ENCODE measurements around the gene DHX36. TPM values are rescaled to one million over a fixed set of nuclear protein-coding genes. Genes with fewer than 3 reads are reported as not detected.

The DHX36 gene
- total RNA-seq, 1 experiment from 2014 or later = 87.3 TPM

- Histone ChIP-seq H3K4me1 (no peaks in the 10 kb centered on the region), H3K9me3 (no peaks in the 10 kb centered on the region), H3K4me3 (ENCODE audit: low read depth, low read length) (no peak overlapping the region), H3K36me3 (ENCODE audit: control insufficient read depth, insufficient read depth, low read length) (no peaks in the 10 kb centered on the region), H3K27me3 (replicated peaks; ENCODE audit: control insufficient read depth, insufficient read depth, low read length) (no peaks in the 10 kb centered on the region)
- no peaks in the 10 kb centered on the region for H3K27me3 Mint-ChIP-seq (ENCODE audit: insufficient read depth, unreplicated experiment)
- H3K4me1 Mint-ChIP-seq (ENCODE audit: low read depth, unreplicated experiment) = peaks cover 3% of the 10 kb centered on the region
- H3K9me3 Mint-ChIP-seq (ENCODE audit: unreplicated experiment) = no peaks in the 10 kb centered on the region
- CTCF ChIA-PET = no interaction called here
- intact Hi-C loops (cut with micrococcal nuclease; ENCODE audit: unreplicated experiment) = no loop called here
- no peak overlapping the region for H3K4me3 Mint-ChIP-seq (ENCODE audit: unreplicated experiment)
- BruUV-seq (replicated peaks) = no TSS peak
- POLR2A ChIA-PET = no interaction called here
- no peak for DNase-seq
- H3K27ac Mint-ChIP-seq (ENCODE audit: unreplicated experiment) = no peak overlapping the region
- peaks cover 9% of the 10 kb centered on the region for H3K36me3 Mint-ChIP-seq (ENCODE audit: insufficient read depth, unreplicated experiment)
- no peak for TF ChIP-seq CTCF (IDR thresholded peaks at IDR 0.05; ENCODE audit: insufficient read depth in 1 of 2, low read depth in 1 of 2, low read length in 1 of 2, severe bottlenecking in 1 of 2, unreplicated experiment in 1 of 2)
These were observed 89.0 kb downstream of the DHX36 start for GRCh38 chr3:154235330-154235729.

GRCh38 chr3:154229217-154229590, 95.1 kb downstream of the DHX36 start:
- no peak overlapping the region for H3K4me3 ChIP-seq (ENCODE audit: low read depth, low read length)
- ChIA-PET CTCF (no interaction called here), POLR2A (no interaction called here)
- Mint-ChIP-seq H3K27ac (ENCODE audit: unreplicated experiment) (no peak overlapping the region), H3K4me1 (ENCODE audit: low read depth, unreplicated experiment) (peaks cover 9% of the 10 kb centered on the region), H3K4me3 (ENCODE audit: unreplicated experiment) (no peak overlapping the region), H3K36me3 (ENCODE audit: insufficient read depth, unreplicated experiment) (peaks cover 5% of the 10 kb centered on the region), H3K9me3 (ENCODE audit: unreplicated experiment) (no peaks in the 10 kb centered on the region), H3K27me3 (ENCODE audit: insufficient read depth, unreplicated experiment) (no peaks in the 10 kb centered on the region)
- TF ChIP-seq CTCF (IDR thresholded peaks at IDR 0.05; ENCODE audit: insufficient read depth in 1 of 2, low read depth in 1 of 2, low read length in 1 of 2, severe bottlenecking in 1 of 2, unreplicated experiment in 1 of 2) = no peak
- BruUV-seq (replicated peaks) = no TSS peak
- H3K9me3 ChIP-seq = no peaks in the 10 kb centered on the region
- intact Hi-C loops (cut with micrococcal nuclease; ENCODE audit: unreplicated experiment) = no loop called here
- peak in 1 of 2 experiments; percentile 9 for DNase-seq
- no peaks in the 10 kb centered on the region for H3K36me3 ChIP-seq (ENCODE audit: control insufficient read depth, insufficient read depth, low read length)
- H3K27me3 ChIP-seq (replicated peaks; ENCODE audit: control insufficient read depth, insufficient read depth, low read length) = no peaks in the 10 kb centered on the region
- H3K4me1 ChIP-seq = peaks cover 22% of the 10 kb centered on the region

GRCh38 chr3:154228561-154229216, 95.6 kb downstream of the DHX36 start:
- peak in 1 of 2 experiments; percentile 21 for DNase-seq
- no peak overlapping the region for H3K27ac Mint-ChIP-seq (ENCODE audit: unreplicated experiment)
- no peak for TF ChIP-seq CTCF (IDR thresholded peaks at IDR 0.05; ENCODE audit: insufficient read depth in 1 of 2, low read depth in 1 of 2, low read length in 1 of 2, severe bottlenecking in 1 of 2, unreplicated experiment in 1 of 2)
- CTCF ChIA-PET = no interaction called here
- intact Hi-C loops (cut with micrococcal nuclease; ENCODE audit: unreplicated experiment) = no loop called here
- no peaks in the 10 kb centered on the region for H3K36me3 ChIP-seq (ENCODE audit: control insufficient read depth, insufficient read depth, low read length)
- H3K27me3 ChIP-seq (replicated peaks; ENCODE audit: control insufficient read depth, insufficient read depth, low read length) = no peaks in the 10 kb centered on the region
- BruUV-seq (replicated peaks) = no TSS peak
- H3K27me3 Mint-ChIP-seq (ENCODE audit: insufficient read depth, unreplicated experiment) = no peaks in the 10 kb centered on the region
- H3K9me3 ChIP-seq = no peaks in the 10 kb centered on the region
- H3K4me1 Mint-ChIP-seq (ENCODE audit: low read depth, unreplicated experiment) = peaks cover 12% of the 10 kb centered on the region
- no peaks in the 10 kb centered on the region for H3K9me3 Mint-ChIP-seq (ENCODE audit: unreplicated experiment)
- no peak overlapping the region for H3K4me3 Mint-ChIP-seq (ENCODE audit: unreplicated experiment)
- peaks cover 5% of the 10 kb centered on the region for H3K36me3 Mint-ChIP-seq (ENCODE audit: insufficient read depth, unreplicated experiment)
- H3K4me3 ChIP-seq (ENCODE audit: low read depth, low read length) = no peak overlapping the region
- H3K4me1 ChIP-seq = peaks cover 22% of the 10 kb centered on the region
- POLR2A ChIA-PET = no interaction called here

Measured in Caco-2 (cell line).